Measurements from ENCODE around the gene COL23A1.
A peak's percentile ranks its signal among the peaks of the same experiment; 100 is the strongest.
"Not testable (repeated sequence)": the region's sequence is repeated elsewhere in the genome, so short reads cannot be mapped to it uniquely, and the experiment has no call there.

Gene COL23A1

DNA sequence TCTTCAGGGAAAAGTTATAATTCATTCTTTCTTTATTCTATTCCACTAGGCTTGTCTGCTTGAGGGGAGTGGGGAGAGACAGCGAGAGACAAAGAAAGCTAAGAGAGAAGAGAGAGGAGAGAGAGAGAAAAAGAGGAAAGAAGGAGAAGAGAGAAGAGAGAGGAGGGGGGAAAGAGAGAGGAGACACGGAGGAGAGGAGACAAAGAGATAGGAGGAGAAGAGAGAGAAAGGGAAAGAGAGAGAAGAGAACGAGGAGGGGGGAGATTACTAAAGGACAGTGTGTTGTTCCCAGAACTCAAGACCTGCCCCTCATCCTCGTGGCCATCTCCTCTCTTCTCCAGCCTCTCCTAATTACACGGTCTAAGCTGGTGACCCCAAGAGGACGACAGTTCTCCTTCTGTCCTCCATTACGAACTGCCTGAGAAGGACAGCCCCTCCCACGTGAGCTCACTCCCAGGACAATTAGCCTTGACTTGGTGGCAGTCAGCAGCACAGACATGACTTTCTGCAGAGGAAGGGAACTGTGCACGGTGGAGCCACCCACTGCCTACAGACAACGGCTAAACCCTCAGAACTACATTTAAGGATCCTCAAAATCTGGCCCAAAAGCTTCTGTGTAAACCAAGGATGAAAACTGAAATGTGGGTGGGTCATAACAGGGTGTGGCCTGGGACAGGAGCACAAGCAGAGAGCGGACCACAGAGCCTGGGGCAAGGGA, 99.1 kb downstream of the COL23A1 start:
- H3K9me3 Mint-ChIP-seq, result peaks cover 16% of the 10 kb centered on the region

GRCh38 chr5:178489271-178489976, 100.8 kb downstream of the COL23A1 start:
- Mint-ChIP-seq H3K9me3 (peaks cover 16% of the 10 kb centered on the region), H3K27ac (no peak overlapping the region), H3K27me3 (ENCODE audit: low read depth) (peaks cover 3% of the 10 kb centered on the region), H3K4me3 (no peak overlapping the region), H3K36me3 (ENCODE audit: low read depth) (peaks cover 4% of the 10 kb centered on the region), H3K4me1 (peaks cover 29% of the 10 kb centered on the region)
- TF ChIP-seq, protein P1, sequence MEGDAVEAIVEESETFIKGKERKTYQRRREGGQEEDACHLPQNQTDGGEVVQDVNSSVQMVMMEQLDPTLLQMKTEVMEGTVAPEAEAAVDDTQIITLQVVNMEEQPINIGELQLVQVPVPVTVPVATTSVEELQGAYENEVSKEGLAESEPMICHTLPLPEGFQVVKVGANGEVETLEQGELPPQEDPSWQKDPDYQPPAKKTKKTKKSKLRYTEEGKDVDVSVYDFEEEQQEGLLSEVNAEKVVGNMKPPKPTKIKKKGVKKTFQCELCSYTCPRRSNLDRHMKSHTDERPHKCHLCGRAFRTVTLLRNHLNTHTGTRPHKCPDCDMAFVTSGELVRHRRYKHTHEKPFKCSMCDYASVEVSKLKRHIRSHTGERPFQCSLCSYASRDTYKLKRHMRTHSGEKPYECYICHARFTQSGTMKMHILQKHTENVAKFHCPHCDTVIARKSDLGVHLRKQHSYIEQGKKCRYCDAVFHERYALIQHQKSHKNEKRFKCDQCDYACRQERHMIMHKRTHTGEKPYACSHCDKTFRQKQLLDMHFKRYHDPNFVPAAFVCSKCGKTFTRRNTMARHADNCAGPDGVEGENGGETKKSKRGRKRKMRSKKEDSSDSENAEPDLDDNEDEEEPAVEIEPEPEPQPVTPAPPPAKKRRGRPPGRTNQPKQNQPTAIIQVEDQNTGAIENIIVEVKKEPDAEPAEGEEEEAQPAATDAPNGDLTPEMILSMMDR (IDR thresholded peaks at IDR 0.05; ENCODE audit: unreplicated experiment in 3 of 3), result no peak

More for the DNA sequence above, 99.1 kb downstream of the COL23A1 start:
- Mint-ChIP-seq H3K36me3 (ENCODE audit: low read depth) (peaks cover 4% of the 10 kb centered on the region), H3K27me3 (ENCODE audit: low read depth) (peaks cover 3% of the 10 kb centered on the region), H3K27ac (peak overlapping the region in 1 of 3 experiments; percentile 69), H3K4me3 (no peak overlapping the region), H3K4me1 (peaks cover 24% of the 10 kb centered on the region)
- TF ChIP-seq, protein P1 (IDR thresholded peaks at IDR 0.05; ENCODE audit: unreplicated experiment in 3 of 3), result no peak

DNA sequence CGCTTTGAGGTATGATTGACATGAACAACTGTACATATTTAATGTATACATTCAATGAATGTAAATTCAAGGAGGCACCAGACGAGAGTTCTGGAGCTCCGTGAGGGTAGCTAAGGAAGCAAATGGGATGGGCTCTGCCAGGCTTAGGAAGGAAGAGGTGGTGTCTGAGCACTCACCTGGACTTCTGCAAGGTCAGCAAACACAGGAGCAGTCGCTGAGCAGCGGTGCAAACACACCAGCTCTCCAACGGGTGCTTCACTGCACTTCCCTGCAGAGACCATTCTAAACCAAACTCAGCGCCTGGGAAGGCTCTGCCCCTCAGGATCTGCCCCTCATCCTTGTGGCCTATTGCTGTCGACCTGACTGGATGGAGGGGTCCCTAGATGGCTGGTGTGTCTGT, 101.5 kb downstream of the COL23A1 start:
- Mint-ChIP-seq H3K27ac (peak overlapping the region in 2 of 3 experiments; percentile 3 to 25), H3K4me1 (peaks cover 24% of the 10 kb centered on the region), H3K27me3 (ENCODE audit: low read depth) (peaks cover 3% of the 10 kb centered on the region), H3K36me3 (ENCODE audit: low read depth) (peaks cover 4% of the 10 kb centered on the region), H3K4me3 (no peak overlapping the region), H3K9me3 (peaks cover 16% of the 10 kb centered on the region)
- TF ChIP-seq, protein P1 (IDR thresholded peaks at IDR 0.05; ENCODE audit: unreplicated experiment in 3 of 3), result no peak

- Mint-ChIP-seq H3K27me3 (ENCODE audit: low read depth) (peaks cover 3% of the 10 kb centered on the region), H3K27ac (peak overlapping the region in 2 of 3 experiments; percentile 3 to 25), H3K9me3 (peaks cover 16% of the 10 kb centered on the region), H3K4me1 (peaks cover 28% of the 10 kb centered on the region), H3K36me3 (ENCODE audit: low read depth) (peaks cover 4% of the 10 kb centered on the region), H3K4me3 (no peak overlapping the region)
- TF ChIP-seq, protein P1 (IDR thresholded peaks at IDR 0.05; ENCODE audit: unreplicated experiment in 3 of 3), result no peak
These were observed 102.1 kb downstream of the COL23A1 start for GRCh38 chr5:178487911-178488600.

DNA sequence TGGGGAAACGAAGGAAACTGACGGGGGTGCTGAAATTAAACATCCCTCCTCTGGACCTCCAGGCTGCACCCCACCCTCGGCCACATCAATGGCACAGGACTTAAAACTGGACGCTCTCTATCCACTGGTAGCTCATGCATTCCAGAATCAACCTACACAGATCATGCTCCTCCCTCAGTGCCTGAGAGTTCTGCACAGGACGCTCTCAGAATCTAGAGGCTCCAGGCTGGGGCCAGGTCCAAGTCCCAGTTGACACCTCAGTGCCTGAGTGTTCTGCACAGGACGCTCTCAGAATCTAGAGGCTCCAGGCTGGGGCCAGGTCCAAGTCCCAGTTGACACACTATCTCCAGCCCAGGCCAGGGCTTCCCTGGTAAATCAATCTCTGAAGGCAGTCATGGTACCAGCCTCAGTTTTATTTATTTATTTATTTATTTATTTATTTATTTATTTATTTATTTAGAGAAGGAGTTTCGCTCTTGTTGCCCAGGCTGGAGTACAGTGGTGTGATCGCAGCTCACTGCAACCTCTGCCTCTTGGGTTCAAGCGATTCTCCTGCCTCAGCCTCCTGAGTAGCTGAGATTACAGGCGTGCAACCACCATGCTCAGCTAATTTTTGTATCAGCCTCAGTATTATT, 103.2 kb downstream of the COL23A1 start:
- not testable (repeated sequence) for H3K36me3 Mint-ChIP-seq (ENCODE audit: low read depth); H3K4me3 Mint-ChIP-seq; H3K27me3 Mint-ChIP-seq (ENCODE audit: low read depth)
- peaks cover 13% of the 10 kb centered on the region for H3K9me3 Mint-ChIP-seq
- H3K4me1 Mint-ChIP-seq, result peaks cover 28% of the 10 kb centered on the region
- H3K27ac Mint-ChIP-seq, result peak overlapping the region in 1 of 3 experiments; percentile 71

GRCh38 chr5:178486239-178486641, 104.0 kb downstream of the COL23A1 start:
- H3K27ac Mint-ChIP-seq, result peak overlapping the region; percentile 71 to 91 (median 78)

More at GRCh38 chr5:178486239-178486641, 104.0 kb downstream of the COL23A1 start:
- peaks cover 4% of the 10 kb centered on the region for H3K36me3 Mint-ChIP-seq (ENCODE audit: low read depth)
- peaks cover 13% of the 10 kb centered on the region for H3K9me3 Mint-ChIP-seq
- H3K27me3 Mint-ChIP-seq (ENCODE audit: low read depth), result peaks cover 3% of the 10 kb centered on the region
- H3K4me3 Mint-ChIP-seq, result peak overlapping the region in 2 of 3 experiments; percentile 26 to 40
- H3K4me1 Mint-ChIP-seq, result peaks cover 28% of the 10 kb centered on the region
- TF ChIP-seq, protein P1 (IDR thresholded peaks at IDR 0.05; ENCODE audit: unreplicated experiment in 3 of 3), result no peak

Measured in nephron (organoid).